VCaP (cell line): Measurements from ENCODE around the gene GPATCH3.
"Not testable (repeated sequence)": the region's sequence is repeated elsewhere in the genome, so short reads cannot be mapped to it uniquely, and the experiment has no call there.

Experiments
- H3K27ac ChIP-seq: fragments of 450-650 bp; 2 replicates; pipeline ENCODE4 v1.5.1; 2017
- CTCF ChIP-seq: fragments of 450-650 bp; conservative IDR thresholded peaks from 2 replicates; pipeline ENCODE4 v1.5.1; 2017; ENCODE audit warnings: mild to moderate bottlenecking, moderate library complexity

GPATCH3 gene, protein sequence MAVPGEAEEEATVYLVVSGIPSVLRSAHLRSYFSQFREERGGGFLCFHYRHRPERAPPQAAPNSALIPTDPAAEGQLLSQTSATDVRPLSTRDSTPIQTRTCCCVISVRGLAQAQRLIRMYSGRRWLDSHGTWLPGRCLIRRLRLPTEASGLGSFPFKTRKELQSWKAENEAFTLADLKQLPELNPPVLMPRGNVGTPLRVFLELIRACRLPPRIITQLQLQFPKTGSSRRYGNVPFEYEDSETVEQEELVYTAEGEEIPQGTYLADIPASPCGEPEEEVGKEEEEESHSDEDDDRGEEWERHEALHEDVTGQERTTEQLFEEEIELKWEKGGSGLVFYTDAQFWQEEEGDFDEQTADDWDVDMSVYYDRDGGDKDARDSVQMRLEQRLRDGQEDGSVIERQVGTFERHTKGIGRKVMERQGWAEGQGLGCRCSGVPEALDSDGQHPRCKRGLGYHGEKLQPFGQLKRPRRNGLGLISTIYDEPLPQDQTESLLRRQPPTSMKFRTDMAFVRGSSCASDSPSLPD

DNA sequence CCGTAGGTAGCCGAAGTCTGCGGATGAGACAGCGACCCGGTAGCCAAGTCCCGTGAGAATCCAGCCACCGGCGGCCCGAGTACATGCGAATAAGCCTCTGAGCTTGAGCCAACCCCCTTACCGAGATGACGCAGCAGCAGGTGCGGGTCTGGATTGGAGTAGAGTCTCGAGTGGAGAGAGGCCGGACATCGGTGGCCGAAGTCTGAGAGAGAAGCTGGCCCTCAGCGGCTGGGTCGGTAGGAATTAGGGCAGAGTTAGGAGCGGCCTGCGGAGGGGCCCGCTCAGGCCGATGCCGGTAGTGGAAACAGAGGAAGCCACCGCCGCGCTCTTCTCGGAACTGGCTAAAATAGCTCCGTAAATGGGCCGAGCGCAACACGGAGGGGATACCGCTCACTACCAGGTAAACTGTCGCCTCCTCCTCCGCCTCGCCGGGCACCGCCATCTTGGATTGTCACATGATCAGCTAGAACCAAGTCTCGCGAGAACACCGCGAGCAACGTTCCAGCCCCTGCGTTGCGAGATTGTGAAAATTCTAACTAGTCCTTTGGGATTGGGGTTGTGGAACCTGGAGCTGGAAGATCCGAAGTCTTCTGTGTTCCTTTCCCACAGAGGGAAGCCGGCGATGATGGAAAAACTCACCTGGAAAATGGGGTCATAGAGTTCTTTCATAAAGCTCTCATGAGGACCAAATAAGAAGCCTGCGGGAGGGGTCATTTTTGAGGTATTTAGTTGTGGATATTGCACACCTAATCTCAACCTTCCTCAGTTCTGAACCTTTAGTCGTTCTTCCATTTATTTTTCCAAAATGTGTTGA is at the start of gene GPATCH3:
TSS of gene GPATCH3 (minus strand) at position 467 of the 814 bp plus-strand sequence. CDS start at position 442, 25 bp downstream.
- no peak for TF ChIP-seq CTCF
- H3K27ac ChIP-seq = peak within 1 kb of the TSS; percentile 83

- H3K27ac ChIP-seq = no peak overlapping the region
- no peak for TF ChIP-seq CTCF
Measured at GRCh38 chr1:26949926-26950319, 49.7 kb upstream of the GPATCH3 start.

DNA sequence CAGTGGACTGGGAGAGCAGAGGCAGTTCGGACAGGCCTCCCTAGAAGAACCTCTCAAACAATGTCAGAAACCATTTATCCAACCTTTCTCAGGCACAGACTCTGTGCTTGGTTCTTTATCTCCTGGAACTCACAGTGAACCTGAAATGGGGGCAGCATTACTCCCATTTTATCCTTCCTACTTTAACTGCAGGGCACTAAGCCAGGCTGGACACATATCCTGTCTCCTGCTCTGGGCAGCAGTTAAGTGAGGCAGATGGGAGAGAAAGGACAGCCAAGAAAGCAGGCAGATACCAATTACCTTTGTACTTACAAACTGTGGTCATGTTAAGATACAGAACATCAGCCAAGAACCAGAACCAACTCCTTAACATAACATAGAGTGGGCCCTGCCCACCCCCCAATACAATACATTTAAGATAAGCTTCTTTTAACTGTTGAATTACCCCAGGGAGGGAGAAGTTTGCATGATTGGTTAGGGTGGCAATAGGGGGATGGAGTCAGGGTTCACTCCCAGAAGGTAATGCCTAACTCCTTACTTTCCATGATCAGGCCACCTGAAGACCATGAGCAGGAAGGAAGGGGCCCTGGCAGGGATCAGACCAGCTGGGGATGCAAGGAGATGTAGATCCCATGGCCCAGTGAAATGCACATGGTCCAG is 49.1 kb upstream of the GPATCH3 start:
- no peak overlapping the region for H3K27ac ChIP-seq
- no peak for TF ChIP-seq CTCF

DNA sequence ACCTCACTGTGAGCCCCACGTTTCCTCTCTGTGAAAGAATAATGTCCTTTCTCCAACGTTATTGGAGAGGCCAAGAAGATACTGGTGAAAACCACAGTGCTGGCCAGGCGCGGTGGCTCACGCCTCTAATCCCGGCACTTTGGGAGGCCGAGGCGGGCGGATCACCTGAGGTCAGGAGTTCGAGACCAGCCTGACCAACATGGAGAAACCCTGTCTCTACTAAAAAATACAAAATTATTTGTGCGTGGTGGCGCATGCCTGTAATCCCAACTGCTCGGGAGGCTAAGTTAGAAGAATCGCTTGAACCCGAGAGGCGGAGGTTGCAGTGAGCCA is 48.4 kb upstream of the GPATCH3 start:
- not testable (repeated sequence) for H3K27ac ChIP-seq

GRCh38 chr1:26946270-26946669 is 46.0 kb upstream of the GPATCH3 start:
- H3K27ac ChIP-seq = no peak overlapping the region
- no peak for TF ChIP-seq CTCF

DNA sequence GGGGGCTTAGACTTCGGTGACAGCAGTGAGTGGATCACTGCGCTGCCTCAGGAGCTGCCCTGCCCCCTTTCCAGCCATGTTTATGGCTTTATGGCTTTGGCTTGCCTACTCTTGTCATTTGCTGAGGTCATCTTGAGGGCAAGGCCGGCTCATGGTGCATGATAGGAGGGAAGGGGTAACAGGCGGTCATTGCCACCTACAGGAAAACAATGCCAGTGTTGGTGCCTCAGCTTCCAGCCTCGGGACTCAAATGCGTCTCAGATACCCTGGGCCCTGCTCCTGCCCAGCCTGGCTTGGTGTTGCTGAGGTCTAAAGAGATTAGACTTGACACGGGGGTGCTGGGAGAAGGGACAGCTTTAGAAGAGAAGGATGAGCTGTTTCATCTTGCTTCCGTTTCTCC is 45.5 kb upstream of the GPATCH3 start:
- TF ChIP-seq CTCF = no peak
- H3K27ac ChIP-seq = no peak overlapping the region

DNA sequence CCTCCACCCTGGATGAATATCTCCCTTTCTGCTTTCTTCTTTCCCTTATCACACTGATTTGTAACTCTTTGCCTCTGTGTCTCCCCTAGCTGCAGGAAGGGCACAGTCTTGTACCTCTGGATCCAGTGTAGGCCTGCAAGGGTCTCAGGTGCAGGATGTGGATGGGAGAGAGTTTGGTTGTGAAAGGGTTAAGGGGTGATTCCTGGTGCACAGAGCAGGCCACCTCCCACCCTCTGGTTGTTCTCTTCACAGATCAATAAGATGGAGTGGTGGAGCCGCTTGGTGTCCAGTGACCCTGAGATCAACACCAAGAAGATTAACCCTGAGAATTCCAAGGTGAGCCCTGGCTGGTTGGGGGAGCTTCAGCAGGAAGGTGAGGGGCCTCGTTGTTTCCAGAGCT is 44.9 kb upstream of the GPATCH3 start:
- TF ChIP-seq CTCF = no peak
- H3K27ac ChIP-seq = no peak overlapping the region
